Activated CD4-positive, alpha-beta T cell treated with anti-CD3 and anti-CD28 coated beads for 4 hours (primary cell): ENCODE data around the gene ADK.
"Not testable (repeated sequence)": the region's sequence is repeated elsewhere in the genome, so short reads cannot be mapped to it uniquely, and the experiment has no call there.

Experiments used
- DNase-seq, 2 donors: peaks; one replicate each; pipeline ENCODE4 v3.0.0-alpha.2; 2020

The ADK gene

DNA sequence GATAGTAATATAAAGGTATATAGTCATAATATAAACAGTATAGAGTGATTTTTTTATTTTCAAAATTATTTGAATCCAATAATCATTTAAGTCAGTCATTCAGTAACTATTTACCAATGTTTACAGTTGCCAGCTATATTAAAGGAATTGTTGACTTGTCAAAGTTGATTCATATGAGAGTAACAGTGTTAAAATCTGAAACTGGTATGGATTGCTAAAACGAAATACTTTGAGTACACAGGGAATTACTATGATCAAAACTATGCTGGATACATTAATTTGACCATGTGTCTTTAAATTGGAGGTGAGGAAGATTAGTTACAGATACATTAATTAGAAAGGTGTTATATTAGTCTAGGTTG lies 282.6 kb downstream of the ADK start:
- DNase-seq = no peak

DNA sequence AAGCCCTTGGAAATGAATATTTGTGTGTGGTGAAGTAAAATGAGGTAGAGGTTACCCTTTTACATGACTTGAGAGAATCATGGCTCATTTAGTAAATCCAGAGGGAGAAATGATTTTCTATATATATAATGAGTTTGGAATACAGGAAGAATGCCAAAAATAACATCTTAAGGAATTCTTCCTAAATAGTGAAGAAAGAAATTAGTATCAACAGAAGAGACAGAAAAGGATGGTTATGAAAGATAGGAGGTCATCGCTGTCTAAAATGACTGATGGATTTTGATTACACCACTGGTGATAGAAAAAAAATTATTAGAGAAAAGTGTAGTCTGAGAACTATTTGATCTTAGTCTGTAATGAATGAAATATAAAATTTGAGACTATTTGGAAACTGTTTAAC lies 283.0 kb downstream of the ADK start:
- no peak for DNase-seq

DNA sequence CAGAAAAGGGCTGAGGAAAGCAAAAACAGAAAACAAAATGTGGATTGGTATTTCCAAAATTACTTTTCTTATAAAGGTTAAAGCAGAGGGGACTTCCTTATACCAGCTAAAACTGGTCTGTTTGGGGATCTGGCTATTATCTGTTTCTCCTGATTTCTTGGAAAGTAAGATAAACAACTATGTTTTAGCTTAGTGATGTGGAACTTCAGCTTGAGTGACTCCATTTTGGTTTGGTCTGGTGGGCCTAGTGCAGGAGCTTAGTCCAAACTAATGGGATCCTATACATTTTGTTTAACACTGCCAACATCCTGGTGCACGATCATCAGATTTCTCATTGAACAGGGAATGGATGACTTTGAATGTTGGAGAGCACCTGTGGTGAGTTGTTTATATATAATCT lies 283.5 kb downstream of the ADK start:
- DNase-seq = no peak

DNA sequence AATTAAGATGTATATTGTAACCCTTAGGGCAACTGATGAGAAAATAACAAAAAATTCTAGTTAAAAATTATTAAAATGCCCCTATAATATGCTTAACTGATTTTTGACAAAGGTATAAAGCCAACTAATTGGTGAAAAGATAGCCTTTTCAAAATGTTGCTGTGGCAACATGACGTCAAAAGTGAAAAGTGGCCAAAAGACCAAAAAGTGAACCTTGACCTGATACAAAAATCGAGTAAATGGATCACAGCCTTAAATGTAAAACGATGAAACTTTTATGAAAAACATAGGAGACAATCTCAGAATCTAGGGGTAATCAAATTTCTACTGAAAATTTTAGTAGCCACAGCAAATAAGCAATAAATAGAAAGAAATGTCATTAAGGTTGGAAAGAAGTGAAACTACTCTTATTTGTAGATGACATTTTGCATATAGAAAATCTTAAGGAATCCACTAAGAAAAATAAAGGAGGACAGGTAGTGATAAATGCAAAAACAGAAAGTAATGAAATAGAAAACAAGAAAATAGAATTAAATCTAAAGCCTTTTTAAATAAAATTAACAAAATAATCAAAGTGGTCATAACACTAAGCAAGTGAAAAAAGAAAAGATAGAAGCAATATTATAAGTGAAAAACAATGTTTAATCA lies 285.6 kb downstream of the ADK start:
- no peak for DNase-seq

DNA sequence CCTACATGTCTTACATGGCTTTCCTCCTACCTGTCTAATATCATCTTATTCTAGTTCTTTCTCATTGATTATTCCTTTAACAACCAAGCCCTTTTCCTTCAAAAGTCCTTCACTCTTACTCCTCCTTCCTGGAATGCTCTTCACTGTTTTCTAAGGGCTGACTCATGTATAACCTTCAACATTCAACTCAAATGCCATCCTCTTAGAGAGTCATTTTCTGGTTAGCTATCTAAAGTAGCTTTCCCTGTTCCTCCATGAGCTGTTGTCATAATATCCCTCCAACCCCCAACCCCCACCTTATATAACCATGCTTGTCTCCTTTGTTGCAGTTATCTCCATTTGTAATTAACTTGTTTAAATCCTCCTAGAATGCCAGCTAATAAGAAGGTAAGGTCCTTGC lies 286.8 kb downstream of the ADK start:
- DNase-seq = no peak

DNA sequence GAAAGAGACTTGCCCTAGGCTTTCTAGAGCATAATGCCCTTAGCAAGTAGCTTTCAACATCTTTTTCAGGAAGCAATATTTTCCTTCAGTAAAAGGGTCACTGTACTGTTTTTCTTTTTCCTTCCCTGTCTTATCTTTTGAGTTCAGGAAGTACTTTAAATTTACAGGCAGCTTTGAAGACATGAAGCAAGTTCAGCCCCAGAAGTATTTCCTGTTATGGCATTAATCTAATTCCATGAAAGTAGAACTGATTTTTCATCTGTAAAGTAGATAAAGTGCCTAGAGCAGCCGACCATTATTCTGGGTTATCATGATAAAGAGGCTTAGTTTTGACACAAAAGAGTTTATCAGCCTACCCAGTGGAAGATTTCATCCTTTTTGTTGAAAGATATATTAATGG lies 288.2 kb downstream of the ADK start:
- no peak for DNase-seq

DNA sequence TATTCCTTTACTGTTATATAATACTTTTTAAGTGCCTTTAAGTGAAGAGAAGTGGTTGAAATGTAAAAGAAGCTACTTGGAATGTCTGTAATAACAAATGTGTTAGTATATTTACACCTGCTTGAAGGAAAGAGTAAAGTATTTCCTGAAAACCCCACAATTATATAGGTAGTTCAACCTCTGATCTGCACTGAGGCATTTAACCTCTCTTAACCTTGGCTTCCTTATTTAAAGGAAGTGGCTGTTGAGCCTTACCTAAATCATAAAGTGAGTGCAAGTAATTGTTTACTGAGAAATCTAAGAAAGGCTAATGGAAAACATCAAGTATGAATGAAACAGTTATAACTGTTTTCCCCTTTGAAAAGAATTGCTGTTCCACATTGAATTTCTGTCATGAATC lies 294.5 kb downstream of the ADK start:
- no peak for DNase-seq

- DNase-seq = no peak
Observed at GRCh38 chr10:74450602-74451001, 299.6 kb downstream of the ADK start.

GRCh38 chr10:74451127-74451829 lies 300.3 kb downstream of the ADK start:
- no peak for DNase-seq

DNA sequence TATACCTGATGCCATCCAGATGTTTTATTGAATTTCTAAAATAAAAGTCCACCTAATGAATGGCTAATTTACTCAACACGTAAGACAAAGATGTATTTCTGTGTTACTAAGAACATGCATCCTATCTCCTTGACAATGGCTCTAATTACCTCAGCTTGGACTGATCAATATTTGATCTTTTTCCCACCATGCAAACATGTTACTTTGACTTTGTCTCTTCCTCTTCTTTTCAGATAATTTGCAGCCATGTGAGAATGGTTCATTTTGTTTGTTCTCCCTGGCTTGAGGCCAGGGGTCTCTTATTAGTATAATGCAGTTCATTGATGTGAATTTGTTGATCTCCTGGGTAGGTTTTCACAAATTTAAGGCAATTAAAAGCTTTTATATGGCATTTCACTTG lies 302.1 kb downstream of the ADK start:
- no peak for DNase-seq

- not testable (repeated sequence) for DNase-seq
Observed at GRCh38 chr10:74457478-74457877, 306.5 kb downstream of the ADK start.

DNA sequence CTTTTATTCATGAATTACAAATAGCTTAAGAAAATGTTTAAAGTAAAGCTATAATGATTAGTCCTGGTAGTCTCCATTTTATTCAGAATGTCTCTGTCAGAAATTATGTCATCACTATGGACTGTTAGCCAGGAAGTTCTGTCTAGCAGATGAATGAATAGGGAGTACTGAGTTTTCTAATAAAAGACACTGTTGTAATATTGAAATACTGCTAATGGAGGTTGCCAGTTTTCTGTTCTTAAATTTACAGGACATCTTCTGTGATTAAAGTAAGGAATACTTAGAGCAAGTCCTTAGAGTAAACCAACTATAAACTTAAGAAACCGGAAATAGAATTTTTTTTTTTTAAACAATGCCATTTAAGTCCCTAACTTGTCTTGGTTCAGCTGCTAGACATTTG lies 309.8 kb downstream of the ADK start:
- no peak for DNase-seq

DNA sequence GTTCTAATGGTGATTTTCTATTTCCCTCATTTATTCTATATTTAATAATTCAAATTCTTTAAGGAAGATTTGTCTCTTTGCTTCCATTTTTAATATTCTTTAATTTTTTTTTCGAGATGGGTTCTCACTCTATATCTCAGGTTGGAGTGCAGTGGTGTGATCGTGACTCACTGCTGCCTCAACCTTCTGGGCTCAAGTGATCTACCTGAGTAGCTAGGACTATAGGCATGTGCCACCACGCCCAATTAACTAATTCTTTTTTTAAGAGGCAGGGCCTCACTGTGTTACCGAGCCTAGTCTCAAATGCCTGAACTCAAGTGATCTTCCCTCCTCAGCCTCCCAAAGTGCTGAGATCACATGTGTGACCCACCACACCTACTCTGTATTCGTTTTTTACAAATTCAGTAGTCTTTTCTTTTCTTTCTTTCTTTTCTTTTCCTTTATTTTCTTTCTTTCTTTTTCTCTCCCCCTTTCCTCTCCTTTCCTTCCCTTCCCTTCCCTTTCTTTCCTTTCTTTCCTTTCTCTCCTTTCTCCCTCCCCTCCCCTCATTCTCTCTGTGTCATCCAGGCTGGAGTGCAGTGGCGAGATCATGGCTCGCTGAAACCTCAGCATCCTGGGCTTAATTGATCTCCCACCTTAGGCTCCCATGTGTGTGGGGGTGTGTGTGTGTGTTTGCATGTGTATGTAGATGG lies 323.1 kb downstream of the ADK start:
- DNase-seq = no peak

GRCh38 chr10:74476162-74476706 lies 325.2 kb downstream of the ADK start:
- not testable (repeated sequence) for DNase-seq

- no peak for DNase-seq
Observed at GRCh38 chr10:74480778-74481177, 329.8 kb downstream of the ADK start.

GRCh38 chr10:74483356-74483755 lies 332.3 kb downstream of the ADK start:
- no peak for DNase-seq

- no peak for DNase-seq
Observed at GRCh38 chr10:74485283-74485682, 334.3 kb downstream of the ADK start.

- DNase-seq = no peak
Observed at GRCh38 chr10:74486659-74487058, 335.6 kb downstream of the ADK start.

GRCh38 chr10:74488907-74489306 lies 337.9 kb downstream of the ADK start:
- no peak for DNase-seq

GRCh38 chr10:74490551-74490950 lies 339.5 kb downstream of the ADK start:
- DNase-seq = no peak

GRCh38 chr10:74491014-74491413 lies 340.0 kb downstream of the ADK start:
- DNase-seq = no peak

DNA sequence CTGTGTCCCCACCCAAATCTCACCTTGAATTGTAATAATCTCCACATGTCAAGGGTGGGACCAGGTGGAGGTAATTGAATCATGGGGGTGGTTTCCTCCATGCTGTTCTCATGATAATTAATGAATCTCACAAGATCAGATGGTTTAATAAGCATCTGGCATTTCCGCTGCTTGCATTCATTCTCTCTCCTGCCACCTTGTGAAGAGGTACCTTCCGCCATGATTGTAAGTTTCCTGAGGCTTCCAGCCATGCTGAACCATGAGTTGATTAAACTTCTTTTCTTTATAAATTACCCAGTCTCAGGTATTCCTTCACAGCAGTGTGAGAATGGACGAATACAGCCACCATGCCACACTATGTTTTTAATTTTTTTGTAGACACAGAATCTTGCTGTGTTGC lies 345.3 kb downstream of the ADK start:
- not testable (repeated sequence) for DNase-seq

DNA sequence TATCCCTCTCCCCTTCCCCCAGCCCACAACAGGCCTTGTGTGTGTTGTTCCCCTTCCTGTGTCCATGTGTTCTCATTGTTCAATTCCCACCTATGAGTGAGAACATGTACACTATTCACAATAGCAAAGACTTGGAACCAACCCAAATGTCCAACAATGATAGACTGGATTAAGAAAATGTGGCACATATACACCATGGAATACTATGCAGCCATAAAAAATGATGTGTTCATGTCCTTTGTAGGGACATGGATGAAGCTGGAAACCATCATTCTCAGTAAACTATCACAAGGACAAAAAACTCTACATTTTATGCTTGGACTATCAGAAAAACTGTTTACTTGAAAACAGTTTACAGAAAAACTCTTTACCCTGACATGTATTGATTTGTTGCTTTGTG lies 347.6 kb downstream of the ADK start:
- DNase-seq = not testable (repeated sequence)
